Kidney epithelial cell (primary cell): Measurements from ENCODE around the gene THEMIS. TPM values are rescaled to one million over a fixed set of nuclear protein-coding genes. Genes with fewer than 3 reads are reported as not detected.
"Not testable (repeated sequence)": the region's sequence is repeated elsewhere in the genome, so short reads cannot be mapped to it uniquely, and the experiment has no call there.

ENCODE experiments used
- DNase-seq: peaks from one replicate; pipeline ENCODE4 v3.0.0-alpha.2; 2010; ENCODE audit warnings: low read depth
- H3K27me3 ChIP-seq: 2 replicates; pipeline ENCODE4 v1.6.0; 2011; ENCODE audit warnings: low read length; ENCODE audit not compliant: control insufficient read depth, insufficient read depth
- H3K36me3 ChIP-seq: 2 replicates; pipeline ENCODE4 v1.5.1; 2011; ENCODE audit warnings: low read length; ENCODE audit not compliant: control insufficient read depth, insufficient read depth
- H3K4me3 ChIP-seq: 2 replicates; pipeline ENCODE4 v1.5.1; 2011; ENCODE audit warnings: low read depth, mild to moderate bottlenecking, control low read depth, low read length
- total RNA-seq: library from RNA; depleted of rRNA; stranded (reverse); fragments of >200 nt; gene quantifications from 2 replicates; pipeline ENCODE4 v1.2.3, GENCODE V29; 2015
- TF ChIP-seq, protein P1 (sequence below): IDR thresholded peaks from 2 replicates; pipeline ENCODE4 v1.5.1; 2011; ENCODE audit warnings: mild to moderate bottlenecking, moderate library complexity, low read length, control low read depth, inconsistent platforms; ENCODE audit not compliant: insufficient read depth, poor library complexity, severe bottlenecking

Gene THEMIS
- total RNA-seq, 1 donor from 2014 or later = not detected

DNA sequence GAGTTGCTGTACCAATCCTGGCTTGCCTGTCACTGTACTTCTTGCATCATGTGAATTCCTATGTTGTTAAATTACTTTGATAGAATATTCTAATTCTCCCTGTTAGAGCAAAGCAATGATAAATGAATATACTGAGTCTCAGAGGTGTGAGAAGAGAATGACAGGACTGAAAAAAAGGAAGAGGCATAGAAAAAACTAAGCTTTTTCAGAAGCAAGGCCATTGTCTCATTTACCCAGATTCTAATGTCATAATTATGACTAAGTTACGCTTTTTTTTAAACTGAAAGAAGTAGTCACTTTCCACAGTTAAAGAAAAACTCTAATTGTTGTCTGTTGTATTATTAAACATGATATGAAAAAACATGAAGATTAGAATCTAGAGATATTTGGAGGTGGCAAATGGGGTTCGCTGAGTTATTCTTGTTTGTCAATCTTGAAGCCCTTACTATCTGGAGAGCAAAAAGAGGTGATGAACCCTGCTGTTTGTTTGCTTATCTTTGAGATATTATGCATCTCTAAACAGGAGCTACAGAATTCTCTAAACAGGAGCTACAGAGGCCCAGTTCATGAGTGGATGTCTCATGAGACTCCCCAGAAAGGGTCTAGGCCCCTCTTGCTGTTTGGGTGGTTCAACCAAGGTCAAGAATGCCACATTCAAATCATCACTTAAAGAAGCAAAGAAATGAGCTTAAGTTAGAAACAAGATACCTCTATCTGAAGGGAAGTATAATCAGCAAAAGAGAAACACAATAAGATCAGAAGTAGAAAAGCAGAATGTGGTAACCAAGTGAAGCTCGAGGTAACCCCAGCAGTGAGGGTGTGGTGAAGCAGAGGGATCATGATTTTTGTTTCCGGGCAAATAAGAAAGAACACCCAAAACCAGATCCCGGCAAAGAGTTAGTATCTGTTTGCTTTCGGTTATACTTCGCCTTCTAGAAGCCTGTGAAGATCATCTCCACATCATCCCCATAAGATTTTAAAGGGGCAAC lies 33.3 kb upstream of the THEMIS start:
- no peak for DNase-seq
- H3K4me3 ChIP-seq = no peak overlapping the region

DNA sequence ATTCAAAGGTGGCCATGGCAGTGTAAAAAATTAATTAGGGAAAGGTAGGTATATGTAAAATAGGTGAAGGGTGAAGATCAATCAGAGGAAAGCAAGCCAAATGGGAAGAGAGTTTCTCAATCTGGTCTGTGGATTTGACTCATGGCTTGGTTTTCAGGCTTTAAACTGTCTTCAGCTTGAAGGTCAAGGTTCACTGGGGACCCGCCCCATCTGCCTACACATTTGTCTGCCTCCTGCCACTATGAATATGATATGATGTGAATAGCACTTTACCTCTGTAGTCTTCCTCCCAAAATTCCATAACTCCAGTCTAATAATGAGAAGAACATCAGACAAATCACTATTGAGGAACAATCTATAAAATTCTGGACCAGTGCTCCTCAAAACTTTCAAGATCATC lies 32.3 kb upstream of the THEMIS start:
- TF ChIP-seq, protein P1, sequence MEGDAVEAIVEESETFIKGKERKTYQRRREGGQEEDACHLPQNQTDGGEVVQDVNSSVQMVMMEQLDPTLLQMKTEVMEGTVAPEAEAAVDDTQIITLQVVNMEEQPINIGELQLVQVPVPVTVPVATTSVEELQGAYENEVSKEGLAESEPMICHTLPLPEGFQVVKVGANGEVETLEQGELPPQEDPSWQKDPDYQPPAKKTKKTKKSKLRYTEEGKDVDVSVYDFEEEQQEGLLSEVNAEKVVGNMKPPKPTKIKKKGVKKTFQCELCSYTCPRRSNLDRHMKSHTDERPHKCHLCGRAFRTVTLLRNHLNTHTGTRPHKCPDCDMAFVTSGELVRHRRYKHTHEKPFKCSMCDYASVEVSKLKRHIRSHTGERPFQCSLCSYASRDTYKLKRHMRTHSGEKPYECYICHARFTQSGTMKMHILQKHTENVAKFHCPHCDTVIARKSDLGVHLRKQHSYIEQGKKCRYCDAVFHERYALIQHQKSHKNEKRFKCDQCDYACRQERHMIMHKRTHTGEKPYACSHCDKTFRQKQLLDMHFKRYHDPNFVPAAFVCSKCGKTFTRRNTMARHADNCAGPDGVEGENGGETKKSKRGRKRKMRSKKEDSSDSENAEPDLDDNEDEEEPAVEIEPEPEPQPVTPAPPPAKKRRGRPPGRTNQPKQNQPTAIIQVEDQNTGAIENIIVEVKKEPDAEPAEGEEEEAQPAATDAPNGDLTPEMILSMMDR = no peak
- no peak overlapping the region for H3K4me3 ChIP-seq
- no peaks in the 10 kb centered on the region for H3K36me3 ChIP-seq
- DNase-seq = no peak
- no peaks in the 10 kb centered on the region for H3K27me3 ChIP-seq

More for the DNA sequence above, 33.3 kb upstream of the THEMIS start:
- Histone ChIP-seq H3K27me3 (no peaks in the 10 kb centered on the region), H3K36me3 (no peaks in the 10 kb centered on the region)
- TF ChIP-seq, protein P1 = no peak

DNA sequence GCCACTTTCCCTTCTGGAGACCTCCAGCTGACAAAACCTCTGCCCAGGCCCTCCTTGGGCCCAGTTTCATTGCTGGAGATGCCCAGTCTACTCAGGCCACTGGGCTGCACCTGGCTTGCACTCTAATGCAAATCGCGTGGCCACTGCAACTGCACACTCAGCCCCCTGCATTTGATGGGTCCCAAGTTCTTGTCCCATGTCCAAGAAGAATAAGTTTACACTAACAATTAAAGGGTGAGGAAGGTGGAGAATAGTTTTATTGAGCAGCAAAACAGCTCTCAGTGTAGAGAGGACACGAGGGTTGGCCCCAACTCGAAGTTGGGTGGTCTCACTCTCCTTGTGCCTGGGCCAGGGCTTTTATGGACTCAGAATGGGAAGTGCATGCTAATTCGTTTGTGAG lies 31.9 kb upstream of the THEMIS start:
- no peak for DNase-seq
- H3K4me3 ChIP-seq = no peak overlapping the region
- TF ChIP-seq, protein P1 = no peak

DNA sequence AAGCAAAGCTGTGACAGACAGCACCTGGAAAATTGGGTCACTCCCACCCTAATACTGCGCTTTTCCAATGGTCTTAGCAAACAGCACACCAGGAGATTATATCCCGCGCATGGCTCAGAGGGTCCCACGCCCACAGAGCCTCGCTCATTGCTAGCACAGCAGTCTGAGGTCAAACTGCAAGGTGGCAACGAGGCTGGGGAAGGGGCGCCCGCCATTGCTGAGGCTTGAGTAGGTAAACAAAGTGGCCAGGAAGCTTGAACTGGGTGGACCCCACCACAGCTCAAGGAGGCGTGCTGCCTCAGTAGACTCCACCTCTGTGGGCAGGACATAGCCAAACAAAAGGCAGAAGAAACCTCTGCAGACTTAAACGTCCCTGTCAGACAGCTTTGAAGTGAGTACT lies 25.6 kb upstream of the THEMIS start:
- not testable (repeated sequence) for H3K27me3 ChIP-seq, H3K4me3 ChIP-seq, H3K36me3 ChIP-seq, DNase-seq

More for the DNA sequence above, 31.9 kb upstream of the THEMIS start:
- H3K27me3 ChIP-seq = no peaks in the 10 kb centered on the region
- H3K36me3 ChIP-seq = no peaks in the 10 kb centered on the region

DNA sequence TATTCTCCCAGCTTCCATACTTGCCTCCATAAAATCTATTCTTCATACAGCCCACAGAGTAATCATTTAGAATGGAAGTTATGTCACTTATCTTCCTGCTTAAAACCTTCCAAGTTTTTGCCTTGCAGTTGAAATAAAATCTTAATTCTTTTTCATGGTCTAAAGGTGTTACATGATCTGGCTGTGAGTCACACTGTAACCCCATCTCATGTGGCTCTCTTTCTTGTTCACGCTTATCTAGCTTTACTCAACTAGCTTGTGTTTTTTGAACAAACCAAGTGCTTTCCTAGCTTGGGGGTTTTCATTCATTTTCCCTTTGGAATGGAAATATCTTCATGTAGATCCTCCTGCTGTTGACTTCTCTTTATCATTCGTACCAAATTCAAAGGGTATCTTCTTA lies 23.6 kb upstream of the THEMIS start:
- no peak overlapping the region for H3K4me3 ChIP-seq
- no peak for DNase-seq
- TF ChIP-seq, protein P1 = no peak
- H3K27me3 ChIP-seq = no peaks in the 10 kb centered on the region
- H3K36me3 ChIP-seq = no peaks in the 10 kb centered on the region

DNA sequence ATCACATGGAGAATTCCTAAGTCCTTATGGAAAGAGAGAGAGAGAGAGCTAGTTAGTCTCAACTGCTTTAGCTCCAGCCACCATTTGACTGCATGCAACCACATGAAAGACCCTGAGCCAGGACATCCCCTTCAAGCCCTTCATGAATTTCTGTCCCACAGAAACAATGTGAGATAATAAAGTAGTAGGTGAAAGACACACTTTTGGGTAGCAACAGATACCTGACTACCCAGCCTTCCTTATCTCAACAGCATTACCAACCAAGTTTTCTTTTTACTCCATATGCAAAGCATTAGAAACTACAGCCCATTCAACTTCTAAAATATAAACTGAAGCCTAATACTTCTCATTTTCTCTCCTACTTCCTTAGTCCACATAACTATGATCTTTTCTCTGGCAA lies 23.2 kb upstream of the THEMIS start:
- H3K36me3 ChIP-seq = no peaks in the 10 kb centered on the region
- H3K27me3 ChIP-seq = no peaks in the 10 kb centered on the region
- no peak overlapping the region for H3K4me3 ChIP-seq
- TF ChIP-seq, protein P1 = no peak
- DNase-seq = no peak
